Mammary epithelial cell (primary cell): Measurements from ENCODE around the gene NPHP4.

Experiments used
- EZH2 ChIP-seq: IDR thresholded peaks from 2 replicates; pipeline ENCODE4 v1.6.1; 2012; ENCODE audit warnings: low read length, inconsistent platforms, borderline replicate concordance
- TF ChIP-seq, protein P1 (sequence below), 2 donors: IDR thresholded peaks in 1 of 2; conservative IDR thresholded peaks in 1 of 2; 2 replicates each; pipeline ENCODE4 v1.5.1; 2011 to 2012; ENCODE audit warnings: inconsistent platforms in 2 of 2, low read length in 2 of 2, mild to moderate bottlenecking in 2 of 2, control low read depth in 1 of 2, low read depth in 1 of 2; ENCODE audit not compliant: insufficient read depth in 1 of 2; ENCODE audit errors: extremely low read depth in 1 of 2

GRCh38 chr1:5976726-5977493 is 15.3 kb downstream of the NPHP4 start:
- TF ChIP-seq, protein P1, sequence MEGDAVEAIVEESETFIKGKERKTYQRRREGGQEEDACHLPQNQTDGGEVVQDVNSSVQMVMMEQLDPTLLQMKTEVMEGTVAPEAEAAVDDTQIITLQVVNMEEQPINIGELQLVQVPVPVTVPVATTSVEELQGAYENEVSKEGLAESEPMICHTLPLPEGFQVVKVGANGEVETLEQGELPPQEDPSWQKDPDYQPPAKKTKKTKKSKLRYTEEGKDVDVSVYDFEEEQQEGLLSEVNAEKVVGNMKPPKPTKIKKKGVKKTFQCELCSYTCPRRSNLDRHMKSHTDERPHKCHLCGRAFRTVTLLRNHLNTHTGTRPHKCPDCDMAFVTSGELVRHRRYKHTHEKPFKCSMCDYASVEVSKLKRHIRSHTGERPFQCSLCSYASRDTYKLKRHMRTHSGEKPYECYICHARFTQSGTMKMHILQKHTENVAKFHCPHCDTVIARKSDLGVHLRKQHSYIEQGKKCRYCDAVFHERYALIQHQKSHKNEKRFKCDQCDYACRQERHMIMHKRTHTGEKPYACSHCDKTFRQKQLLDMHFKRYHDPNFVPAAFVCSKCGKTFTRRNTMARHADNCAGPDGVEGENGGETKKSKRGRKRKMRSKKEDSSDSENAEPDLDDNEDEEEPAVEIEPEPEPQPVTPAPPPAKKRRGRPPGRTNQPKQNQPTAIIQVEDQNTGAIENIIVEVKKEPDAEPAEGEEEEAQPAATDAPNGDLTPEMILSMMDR (conservative IDR thresholded peaks at IDR 0.05 in 1 of 2, IDR thresholded peaks at IDR 0.05 in 1 of 2; ENCODE audit: extremely low read depth in 1 of 2, insufficient read depth in 1 of 2, low read depth in 1 of 2, low read length in 2 of 2): no peak
- TF ChIP-seq EZH2: no peak
